OCI-LY7 (cell line): ENCODE data around the gene GPR137B.
"Not testable (repeated sequence)": the region's sequence is repeated elsewhere in the genome, so short reads cannot be mapped to it uniquely, and the experiment has no call there.

ENCODE experiments used
- EZH2phosphoT487 ChIP-seq: fragments of 200-600 bp; sonication (generic); IDR thresholded peaks from 2 replicates; pipeline ENCODE4 v1.6.1; 2018; ENCODE audit warnings: low read depth, borderline replicate concordance, mild to moderate bottlenecking, mixed run types, antibody characterized with exemption, low read length, moderate library complexity, mixed read lengths
- TF ChIP-seq, protein P1 (sequence below): fragments of 200-600 bp; sonication (generic); conservative IDR thresholded peaks from 2 replicates; pipeline ENCODE4 v1.5.1; 2014; ENCODE audit warnings: mild to moderate bottlenecking, antibody characterized with exemption, low read length, moderate library complexity, mixed read lengths

DNA sequence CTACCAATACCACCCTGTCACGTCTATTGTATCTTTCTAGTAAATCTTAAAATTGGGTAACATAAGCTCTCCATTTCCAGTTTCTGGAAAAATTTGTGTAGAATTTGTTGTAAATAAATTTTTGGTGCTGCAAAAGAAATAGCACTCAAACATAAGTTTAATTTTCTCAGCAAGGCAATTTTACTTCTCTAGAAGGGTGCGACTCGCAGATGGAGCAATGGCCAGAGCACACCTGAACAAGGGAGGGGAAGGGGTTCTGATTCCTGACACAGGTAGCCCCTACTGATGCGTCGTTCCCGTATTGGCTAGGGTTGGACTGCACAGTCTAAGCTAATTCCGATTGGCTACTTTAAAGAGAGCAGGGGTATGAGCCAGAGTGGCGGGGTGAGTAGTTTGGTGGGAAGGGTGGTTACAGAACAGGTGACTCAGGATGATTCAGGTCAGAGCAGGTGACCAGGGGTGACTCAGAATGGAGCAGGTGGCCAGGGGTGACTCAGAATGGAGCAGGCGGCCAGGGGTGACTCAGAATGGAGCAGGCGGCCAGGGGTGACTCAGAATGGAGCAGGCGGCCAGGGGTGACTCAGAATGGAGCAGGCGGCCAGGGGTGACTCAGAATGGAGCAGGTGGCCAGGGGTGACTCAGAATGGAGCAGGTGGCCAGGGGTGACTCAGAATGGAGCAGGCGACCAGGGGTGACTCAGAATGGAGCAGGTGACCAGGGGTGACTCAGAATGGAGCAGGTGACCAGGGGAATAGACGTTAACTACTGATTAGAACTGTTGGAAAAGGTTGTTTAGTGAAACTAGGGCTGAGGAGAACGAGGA, 45.5 kb upstream of the GPR137B start:
- TF ChIP-seq, protein P1, sequence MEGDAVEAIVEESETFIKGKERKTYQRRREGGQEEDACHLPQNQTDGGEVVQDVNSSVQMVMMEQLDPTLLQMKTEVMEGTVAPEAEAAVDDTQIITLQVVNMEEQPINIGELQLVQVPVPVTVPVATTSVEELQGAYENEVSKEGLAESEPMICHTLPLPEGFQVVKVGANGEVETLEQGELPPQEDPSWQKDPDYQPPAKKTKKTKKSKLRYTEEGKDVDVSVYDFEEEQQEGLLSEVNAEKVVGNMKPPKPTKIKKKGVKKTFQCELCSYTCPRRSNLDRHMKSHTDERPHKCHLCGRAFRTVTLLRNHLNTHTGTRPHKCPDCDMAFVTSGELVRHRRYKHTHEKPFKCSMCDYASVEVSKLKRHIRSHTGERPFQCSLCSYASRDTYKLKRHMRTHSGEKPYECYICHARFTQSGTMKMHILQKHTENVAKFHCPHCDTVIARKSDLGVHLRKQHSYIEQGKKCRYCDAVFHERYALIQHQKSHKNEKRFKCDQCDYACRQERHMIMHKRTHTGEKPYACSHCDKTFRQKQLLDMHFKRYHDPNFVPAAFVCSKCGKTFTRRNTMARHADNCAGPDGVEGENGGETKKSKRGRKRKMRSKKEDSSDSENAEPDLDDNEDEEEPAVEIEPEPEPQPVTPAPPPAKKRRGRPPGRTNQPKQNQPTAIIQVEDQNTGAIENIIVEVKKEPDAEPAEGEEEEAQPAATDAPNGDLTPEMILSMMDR, result not testable (repeated sequence)
- not testable (repeated sequence) for TF ChIP-seq EZH2phosphoT487
